ENCODE measurements around the gene PTPRE. TPM values are rescaled to one million over a fixed set of nuclear protein-coding genes. Genes with fewer than 3 reads are reported as not detected.

The PTPRE gene
- total RNA-seq, 1 donor from 2014 or later, result 19.8 TPM

DNA sequence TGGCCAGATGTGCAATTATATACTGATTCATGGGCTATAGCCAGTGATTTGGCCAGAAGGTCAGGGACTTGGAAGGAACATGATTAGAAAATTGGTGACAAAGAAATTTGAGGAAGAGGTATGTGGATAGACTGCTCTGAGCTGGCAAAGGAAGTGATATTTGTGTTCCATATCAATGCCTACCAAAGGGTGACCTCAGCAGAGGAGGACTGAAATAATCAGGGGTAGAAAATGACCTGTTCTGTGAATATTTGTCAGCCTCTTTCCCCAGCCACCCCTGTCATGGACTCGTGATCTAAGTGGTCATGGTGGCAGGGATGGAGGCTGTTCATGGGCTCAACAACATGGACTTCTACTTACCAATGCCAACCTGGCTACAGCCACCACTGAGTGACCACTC, 47.0 kb downstream of the PTPRE start:
- no peak for DNase-seq

DNA sequence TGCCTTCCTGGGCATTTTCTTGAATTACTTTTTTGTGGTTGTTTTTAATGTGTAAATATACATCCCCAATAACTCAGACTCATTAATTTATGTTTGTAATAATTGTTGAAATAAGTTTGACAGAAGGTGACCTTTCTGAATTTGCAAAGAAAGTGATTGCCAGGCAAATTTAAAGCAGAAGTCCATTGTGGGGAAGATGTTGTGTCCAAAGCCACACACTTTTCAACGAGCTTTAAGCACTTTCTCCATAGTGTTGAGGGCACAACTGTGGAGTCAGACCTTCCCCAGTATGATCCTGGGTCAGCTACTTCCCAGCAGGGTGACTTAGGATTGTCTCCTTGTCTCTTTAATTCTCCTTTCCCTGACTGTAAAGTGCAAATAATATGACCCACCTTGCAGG, 52.5 kb downstream of the PTPRE start:
- no peak for DNase-seq

DNA sequence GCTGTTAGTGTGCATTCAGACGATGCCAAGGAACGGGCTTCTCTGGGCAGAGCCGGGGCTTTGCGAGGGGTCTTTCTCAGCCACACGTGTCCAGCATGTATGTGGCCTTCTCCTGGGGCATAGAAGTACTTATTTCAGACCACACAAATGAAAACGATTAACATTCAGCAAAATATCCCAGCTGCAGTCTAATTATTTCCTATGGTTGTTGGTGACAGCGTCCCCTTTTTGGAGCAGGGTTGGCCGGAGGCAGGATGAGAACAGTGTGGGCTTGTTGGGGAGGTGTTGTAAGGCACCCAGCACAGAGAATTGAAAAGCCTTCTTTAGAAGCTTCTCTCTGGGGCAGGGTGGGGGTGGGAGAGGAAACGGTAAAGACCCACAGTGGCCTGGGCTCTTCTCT, 54.2 kb downstream of the PTPRE start:
- no peak for DNase-seq

DNA sequence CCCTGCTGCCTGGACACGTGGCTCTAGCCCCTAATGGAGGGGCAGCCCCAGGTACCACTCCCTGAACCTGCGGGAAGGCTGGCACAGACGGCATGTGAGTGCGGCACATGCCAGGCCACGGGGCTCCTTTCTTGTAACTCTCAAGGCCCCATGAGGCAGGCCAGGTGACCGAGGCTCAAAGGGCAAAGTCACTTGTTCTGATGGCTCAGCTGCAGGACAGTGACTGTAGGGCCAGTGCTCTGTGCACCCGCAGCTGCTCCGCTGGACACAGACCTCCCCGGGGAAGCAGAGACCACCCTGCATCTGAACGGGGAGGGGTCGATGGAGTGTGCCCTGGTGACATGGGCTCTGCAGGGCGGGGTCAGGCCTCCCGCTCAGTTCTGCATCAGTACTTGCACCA, 55.3 kb downstream of the PTPRE start:
- DNase-seq, result no peak

DNA sequence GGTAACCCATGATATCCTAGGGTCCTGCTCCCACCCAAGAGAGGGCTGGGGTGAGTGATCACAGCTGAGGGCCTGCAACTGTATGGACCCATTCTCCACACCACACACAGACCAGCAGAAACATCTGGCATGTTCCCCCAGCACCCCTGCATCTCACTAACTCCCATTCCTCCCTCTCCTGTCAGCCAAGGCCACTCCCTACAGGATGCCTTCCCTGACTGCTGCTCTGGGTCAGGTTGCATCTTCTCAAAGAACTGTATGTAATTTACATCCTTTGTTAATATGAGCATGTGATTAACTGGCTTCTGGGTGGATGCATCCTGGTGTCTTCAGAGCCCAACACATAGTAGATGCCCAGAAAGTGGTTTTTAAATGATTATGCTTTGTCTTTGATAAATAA, 56.2 kb downstream of the PTPRE start:
- no peak for DNase-seq

DNA sequence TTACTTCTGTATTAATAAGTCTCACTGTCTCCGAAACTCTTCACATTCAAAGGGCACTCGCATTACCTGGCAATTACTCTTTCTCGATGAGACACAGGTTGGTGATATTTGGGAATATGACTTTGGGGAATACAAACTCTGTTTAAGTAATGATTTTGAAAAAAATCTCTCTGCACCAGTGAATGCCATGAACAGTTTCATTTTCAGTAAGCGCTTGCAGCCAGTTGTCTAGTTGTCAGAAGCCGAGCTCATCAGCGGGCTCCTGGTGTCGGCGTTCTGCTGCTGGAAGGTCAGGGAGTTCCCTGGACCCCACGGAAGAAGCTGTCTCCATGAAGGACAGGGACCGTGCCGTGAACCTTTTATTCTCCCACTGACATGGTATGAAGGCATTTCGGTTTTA, 57.7 kb downstream of the PTPRE start:
- no peak for DNase-seq

DNA sequence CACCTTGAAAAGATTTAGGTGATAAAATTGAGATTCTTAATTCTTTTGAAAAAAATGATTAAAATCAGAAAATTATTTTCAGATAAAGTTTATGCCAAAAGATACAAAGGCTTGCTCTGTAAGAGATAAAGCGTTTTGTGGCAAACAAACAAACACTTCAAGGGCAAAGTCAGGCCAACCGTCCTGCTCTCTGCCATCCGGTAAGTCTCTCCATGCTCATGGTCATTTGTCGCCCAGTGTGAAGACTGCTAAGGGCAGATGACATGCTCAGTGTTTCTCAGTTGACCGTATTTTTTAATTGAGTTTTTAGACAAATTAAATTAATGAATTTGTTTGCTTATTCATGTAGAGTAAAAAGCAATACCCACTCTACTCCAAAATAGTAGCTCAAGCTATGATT, 60.0 kb downstream of the PTPRE start:
- DNase-seq, result no peak

DNA sequence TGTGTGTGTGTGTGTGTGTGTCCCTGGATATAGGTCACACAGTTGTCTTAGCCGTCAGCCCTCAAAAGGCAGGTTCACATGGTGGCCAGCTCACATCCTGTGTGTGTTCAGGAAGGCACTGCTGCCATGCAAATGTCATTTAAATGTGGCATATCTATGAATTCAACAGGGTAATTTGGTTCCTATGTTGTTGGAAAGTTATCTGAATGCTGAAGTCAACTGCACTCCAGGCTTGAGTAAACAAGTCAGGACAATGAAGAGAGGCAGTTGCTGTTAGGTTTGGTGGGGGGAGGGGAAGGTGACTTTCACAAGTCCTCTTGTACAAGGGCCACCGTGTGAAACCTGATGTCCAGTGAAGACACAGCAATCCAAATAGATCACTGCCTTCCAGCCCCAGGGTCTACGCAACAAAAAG, 61.1 kb downstream of the PTPRE start:
- DNase-seq, result no peak

DNA sequence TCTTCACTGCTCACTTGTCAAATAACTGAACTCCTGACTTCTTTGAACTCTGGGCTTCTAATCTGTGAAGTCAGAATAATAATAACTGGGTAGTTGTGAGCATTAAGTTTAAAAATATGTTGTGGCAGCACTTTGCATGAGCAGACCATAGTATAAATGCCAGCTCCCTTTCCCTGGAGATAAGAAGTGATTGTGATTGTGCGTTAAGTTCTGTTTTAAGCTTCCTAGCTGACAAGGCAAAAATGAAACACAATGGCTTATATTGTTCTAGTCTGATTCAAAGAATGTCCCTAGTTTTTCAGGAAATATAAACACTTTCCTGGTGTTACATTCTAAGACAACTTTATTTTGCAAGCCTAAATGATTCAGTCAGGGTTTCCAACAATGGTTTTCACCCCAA, 61.8 kb downstream of the PTPRE start:
- no peak for DNase-seq

DNA sequence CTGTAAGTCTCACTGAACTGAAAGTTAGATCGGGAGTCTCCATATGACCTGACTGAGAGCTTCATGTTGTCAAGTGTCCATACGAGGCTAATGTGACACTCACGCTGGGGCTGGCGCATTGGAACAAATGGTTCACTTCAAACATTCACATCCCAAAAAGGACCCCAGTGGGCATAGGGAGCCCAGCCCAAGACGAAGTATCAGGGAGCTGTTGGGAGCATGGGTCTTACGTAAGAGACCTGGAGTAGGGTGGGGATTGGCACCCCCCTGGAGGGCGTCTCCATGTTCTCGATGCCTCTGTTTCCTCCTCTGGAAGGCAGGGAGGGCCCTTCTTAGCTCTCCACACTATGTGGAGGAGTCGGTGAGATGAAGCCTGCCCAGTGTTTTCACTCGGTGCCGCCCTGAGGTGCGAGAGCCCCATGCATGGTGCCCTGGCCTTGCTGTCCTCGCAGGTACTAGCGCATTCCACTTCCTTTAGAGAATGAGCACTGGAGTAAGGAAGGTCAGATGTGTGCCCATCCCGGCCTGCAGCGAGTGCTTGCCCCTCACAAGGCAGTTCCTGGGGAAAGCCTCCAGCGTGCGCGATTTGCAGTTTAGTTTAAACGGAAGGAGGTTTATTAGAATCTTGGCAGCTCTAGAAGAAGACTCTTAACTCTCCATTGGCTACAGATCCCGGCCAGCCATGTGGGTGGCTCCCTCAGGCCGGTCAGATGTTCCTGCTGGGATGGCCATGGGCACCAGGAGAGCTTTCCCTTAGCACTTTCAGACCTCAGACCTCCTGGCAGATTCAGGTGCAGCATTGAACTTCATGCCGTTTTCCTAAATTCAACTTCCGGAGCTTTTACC, 64.4 kb downstream of the PTPRE start:
- DNase-seq, result no peak

DNA sequence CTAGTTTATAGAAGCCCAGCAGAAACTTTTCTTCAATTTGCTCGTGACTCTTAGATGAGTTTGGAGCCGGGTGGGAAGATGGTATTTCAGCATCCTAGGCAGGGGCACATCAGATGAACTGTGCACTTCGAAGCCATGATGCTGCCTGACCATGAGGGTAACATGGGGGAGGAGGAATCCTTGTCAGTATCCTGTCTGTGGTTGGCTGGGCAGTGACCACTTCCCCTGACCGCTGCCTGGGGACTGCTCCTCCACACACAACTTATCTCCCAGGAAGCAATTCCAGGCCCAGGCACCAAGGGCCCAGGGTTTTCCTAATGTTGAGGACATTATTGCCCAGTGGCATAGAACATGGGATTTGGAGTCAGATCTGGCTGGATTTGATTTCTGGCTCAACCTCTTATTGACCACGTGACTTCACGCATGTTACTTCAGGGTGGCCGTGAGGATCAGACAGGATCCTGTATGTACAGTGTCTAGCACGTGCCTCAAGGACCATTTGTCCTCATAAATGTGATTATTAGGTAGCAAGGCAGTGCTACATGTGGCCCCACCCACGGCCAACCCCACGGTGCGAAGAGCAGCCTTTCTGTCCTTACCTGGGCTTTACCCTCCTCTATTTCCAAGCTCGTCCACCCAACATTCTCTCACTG, 65.2 kb downstream of the PTPRE start:
- no peak for DNase-seq

DNA sequence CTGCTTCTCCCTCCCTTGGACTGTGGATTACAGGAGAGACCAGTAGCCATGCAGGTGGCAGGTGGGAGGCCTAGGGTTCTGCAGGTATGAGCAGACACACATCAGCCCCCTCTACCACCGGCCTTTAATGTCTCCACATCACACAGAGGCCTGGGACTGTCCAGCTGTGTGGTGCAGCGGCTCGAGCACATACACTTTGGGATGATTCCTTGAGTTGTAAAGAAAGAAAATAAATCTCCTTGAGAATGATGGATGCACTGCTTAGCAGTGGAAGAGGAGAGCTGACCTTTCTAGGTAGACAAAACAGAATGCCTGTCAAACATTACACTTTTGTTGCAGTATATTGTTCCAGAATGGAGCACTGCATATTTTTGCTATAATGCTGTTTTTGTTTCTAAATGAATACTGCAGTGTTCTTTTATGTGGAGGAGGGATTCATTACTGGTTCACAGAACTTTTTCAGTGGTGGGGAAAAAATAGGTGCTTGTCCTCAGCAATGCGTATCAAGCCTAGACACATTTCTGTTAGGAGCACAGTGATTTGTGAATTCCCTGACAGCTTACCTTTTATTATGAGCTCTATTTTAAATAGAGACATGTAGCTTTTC, 66.0 kb downstream of the PTPRE start:
- DNase-seq, result no peak

DNA sequence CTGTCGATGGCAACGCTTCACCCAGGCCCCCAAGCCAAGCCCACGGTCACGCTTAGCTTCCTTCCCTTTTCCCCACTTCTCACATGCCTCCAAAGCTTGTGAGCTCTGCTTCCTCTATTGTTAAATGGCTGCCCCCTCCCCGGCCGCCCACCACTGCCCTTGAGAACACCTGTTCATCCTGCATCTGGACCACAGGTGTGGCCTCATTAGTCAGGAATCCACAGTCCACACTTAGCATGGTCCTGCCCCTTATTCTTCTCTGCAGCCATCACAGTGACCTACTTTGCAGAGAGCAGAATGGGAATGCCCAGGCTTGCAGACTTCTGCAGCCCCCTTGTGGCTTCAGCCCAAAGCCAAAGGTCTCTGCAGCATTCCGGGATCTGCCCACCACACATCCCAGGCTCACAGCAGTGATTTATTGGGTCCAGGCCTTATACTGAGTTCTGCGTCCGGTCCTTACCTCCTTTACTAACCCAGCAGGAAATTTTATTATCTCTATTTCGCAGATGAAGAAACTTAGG, 66.9 kb downstream of the PTPRE start:
- no peak for DNase-seq

DNA sequence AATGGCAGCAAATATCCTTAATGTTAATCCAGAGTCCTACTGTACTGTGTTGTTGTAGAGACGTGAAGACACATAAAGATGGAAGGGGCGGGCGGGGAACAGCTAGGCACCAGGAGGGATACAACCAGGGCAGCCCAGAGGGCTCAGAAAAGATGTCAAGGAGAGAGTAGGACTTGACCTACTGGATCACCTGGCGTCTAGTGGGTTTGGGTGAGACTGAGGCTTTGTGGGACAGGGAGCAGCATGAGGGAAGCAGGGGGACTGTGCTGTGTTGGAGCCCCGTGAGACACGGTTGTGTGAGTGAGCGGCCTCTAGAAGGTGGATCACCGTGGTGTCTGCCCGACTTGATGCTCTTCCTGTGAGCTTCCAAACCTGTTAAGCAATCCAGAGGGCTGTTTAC, 68.0 kb downstream of the PTPRE start:
- DNase-seq, result no peak

DNA sequence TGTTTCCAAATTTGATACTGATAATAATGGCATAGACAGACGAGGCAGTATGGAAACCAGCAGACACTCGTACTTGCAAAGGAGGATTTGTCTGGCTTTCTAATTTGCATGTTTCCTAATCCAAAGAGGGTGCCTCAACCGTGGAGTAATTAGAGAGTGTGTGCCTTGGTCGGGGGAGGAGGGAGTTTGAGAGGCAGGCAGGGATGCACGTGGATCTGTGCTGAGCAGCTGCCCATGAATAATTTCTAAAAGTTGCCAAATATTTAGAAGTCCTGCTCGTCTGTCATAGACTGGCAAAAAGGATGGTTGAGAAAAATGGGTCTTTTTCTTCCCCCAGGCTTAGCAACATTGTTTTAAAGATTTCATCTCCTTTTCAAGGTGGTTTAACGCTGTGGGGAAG, 69.4 kb downstream of the PTPRE start:
- peak; percentile 29 for DNase-seq

DNA sequence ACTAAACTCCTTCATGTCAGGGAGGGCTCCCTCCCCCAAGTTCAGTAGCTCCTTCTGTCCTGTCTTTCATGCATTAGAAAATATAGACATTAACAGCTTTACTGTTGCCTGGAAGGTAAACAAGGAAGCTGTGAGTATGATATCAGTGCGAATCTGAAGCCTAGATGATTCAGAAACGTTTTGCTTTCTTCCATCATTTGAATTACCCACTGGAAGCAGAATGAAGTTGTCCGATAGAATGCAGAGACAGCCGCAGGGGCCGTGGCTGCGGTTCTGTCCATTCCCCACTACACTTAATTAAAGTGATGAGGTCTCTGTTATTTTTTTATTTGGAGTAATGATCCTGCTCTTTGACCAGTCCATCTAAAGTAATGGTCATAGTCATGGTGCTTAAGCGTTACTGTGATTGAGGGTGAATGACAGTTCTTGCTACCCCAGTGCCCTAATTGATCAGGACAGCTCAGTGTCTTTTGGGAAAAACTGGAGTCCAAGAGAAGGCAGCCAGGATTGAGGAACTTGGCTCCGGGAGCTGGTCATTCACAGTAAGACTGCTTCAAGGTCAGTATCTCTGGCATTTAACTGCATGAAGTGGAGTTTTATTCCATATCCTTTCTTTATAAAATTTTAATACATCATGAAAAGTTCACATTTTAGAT, 69.9 kb downstream of the PTPRE start:
- no peak for DNase-seq

DNA sequence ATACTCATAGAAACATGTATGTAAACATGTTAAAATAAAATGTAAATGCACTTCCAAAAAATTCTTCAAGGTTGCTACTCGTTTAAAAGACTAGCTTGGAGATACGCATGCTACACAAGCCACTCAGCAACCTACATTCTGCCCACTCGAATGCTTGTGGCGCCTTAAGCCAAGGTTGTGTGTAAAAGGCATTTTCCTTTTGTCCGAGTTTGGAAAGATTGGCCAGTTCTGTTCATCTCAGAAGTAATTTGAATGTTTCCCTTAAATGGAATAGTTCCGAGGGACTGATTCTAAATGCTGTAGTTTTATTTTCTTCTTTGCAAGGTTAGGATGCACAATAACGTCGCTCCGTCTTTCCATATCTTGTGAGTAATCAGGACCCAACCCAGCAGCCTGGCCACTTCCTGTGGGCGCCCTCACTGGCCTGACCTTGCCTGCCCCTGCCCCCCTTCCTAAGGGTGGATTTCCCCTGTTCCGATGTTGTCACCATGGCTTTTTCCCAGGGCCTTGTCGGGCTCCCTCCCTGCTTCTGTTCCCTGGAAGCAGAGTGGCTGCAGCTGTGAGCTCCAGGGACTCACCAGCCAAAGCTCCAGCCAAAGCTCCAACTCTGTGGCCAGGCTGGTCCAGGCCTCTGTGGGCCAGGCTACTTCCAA, 70.6 kb downstream of the PTPRE start:
- peak; percentile 67 for DNase-seq

DNA sequence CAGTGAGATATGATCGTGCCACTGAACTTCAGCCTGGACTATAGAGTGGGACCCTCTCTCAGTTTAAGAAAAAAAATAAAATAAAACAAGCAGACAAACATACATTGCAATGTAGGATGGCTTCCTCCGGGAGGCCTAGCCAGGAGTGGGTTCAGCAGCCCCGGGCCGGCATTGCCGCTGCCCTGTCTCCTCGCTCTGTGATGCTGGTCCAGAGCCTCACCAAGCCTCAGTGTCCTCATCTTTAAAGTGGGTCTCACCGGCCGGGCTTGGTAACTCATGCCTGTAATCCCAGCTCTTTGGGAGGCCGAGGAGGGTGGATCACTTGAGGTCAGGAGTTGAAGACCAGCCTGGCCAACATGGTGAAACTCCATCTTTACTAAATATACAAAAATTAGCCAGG, 71.6 kb downstream of the PTPRE start:
- DNase-seq, result no peak

DNA sequence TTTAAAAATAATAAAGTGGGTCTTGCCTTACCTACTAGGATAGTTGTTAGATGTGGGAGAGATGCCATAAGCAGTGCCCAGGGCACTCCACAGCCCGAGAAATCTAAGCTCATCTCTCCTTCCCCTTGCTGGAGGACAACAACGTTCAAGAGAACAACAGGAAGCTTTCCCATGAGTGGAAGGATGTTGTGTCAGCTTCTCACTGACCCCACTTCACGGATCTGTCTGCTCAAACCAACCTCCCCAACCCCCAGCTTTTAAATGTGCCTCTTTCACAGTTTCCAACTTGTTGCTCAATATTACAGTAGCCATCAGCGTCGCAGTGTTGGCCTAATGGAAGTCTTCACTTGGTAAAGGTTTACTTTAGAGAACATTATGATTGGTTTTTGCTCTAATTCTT, 72.1 kb downstream of the PTPRE start:
- no peak for DNase-seq

DNA sequence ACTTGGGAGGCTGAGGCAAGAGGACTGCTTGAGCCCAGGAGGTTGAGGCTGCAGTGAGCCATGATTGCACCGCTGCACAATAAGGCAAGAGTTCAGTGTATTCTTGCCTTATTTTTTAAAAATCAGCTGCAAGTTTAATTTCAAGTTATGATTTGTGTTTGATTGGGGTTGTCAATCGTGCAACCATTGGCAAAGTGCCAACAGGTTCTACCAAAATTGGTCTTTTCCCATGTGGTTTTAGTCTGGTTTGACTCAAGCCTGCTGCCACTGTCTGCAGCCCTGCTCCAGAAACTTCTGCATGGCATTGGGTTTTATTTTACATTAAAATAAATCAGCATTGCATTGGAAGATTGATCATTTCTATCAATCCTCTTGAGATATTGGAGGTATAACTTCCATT, 72.7 kb downstream of the PTPRE start:
- DNase-seq, result no peak

DNA sequence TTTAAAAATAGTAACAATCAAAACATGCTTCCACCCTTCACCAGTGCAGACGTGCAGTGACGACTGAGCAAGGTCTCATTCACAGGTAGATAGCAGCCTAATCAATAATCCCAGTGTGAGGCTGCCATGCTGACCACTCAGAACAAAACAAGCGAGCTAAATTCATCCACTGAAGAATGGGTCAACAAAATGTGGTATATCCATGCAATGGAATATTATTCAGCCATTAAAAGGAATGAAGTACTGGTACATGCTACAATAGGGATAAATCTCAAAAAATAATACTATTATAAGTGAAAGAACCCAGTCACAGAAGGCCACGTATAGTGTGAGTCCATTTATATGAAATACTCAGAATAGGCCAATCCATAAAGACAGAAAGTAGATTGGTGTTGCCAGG, 74.0 kb downstream of the PTPRE start:
- DNase-seq, result no peak

DNA sequence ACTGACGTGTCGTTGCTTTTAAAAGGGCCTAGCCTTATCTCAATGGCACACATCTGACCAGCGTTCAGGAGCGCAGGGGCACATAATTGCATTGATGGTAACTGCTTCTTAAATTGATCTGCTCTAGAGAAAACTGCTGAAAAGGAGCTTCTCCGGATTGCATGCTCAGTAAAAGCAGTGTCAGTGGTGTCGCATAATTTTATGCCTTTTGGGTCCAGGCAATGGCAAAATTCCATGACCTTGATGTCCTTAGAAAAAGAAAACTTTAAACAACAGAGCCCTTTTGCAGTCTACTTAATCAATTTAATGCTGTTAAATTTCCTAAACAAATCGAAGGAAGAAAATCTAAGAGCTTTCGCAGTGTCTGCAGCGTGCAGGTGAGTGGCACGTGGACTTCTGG, 75.7 kb downstream of the PTPRE start:
- no peak for DNase-seq
